HL-60/S4 treated with retinoic acid at 250 ng/mL for 4 days and 3 days (cell line): ENCODE data around the gene PSMD12.
"Not testable (repeated sequence)": the region's sequence is repeated elsewhere in the genome, so short reads cannot be mapped to it uniquely, and the experiment has no call there.

ENCODE experiments used
- in situ Hi-C: fragments of 300-500 bp; cut with MboI; formaldehyde crosslinking; loops from 2 replicates; pipeline ENCODE4 v1.7.0; 2022; ENCODE audit warnings: low sequenced_read_pairs

PSMD12 gene

DNA sequence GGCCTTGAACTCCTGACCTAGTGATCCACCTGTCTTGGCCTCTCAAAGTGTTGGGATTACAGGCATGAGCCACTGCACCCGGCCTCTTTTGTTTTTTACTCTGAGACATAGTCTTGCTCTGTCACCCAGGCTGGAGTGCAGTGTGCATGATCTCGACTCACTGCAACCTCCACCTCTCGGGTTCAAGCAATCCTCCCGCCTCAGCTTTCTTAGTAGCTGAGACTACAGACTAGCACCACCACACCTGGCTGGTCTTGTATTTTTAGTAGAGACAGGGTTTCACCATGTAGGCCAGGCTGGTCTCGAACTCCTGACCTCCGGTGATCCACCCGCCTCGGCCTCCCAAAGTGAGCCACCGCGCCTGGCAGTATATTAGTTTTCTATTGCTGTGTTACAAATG lies 22.2 kb upstream of the PSMD12 start:
- in situ Hi-C loops: not testable (repeated sequence)

DNA sequence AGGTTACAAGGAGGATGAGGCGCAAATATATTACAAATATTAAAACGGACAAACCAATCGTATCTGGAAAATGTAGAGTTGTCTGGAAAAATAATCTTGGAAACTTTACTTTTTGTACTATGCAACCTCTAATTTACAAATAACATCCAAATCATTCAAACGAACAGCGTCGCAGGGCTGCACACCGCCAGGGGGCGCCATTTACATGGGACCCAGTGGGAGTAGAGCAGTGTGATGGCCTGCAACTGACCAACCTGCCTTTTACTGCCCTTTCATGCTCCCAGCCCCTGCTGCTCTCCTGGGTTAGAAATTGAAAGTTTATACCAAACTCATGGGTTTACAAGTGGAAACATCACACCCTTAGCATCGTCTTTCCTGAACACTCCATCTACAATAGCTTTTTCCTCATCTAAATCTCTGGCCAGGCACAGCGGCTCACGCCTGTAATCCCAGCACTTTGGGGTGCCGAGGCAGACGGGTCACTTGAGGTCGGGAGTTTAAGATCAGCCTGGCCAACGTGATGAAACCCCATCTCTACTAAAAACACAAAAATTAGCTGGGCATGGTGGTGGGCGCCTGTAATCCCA lies 20.7 kb upstream of the PSMD12 start:
- in situ Hi-C loops: no loop called here

DNA sequence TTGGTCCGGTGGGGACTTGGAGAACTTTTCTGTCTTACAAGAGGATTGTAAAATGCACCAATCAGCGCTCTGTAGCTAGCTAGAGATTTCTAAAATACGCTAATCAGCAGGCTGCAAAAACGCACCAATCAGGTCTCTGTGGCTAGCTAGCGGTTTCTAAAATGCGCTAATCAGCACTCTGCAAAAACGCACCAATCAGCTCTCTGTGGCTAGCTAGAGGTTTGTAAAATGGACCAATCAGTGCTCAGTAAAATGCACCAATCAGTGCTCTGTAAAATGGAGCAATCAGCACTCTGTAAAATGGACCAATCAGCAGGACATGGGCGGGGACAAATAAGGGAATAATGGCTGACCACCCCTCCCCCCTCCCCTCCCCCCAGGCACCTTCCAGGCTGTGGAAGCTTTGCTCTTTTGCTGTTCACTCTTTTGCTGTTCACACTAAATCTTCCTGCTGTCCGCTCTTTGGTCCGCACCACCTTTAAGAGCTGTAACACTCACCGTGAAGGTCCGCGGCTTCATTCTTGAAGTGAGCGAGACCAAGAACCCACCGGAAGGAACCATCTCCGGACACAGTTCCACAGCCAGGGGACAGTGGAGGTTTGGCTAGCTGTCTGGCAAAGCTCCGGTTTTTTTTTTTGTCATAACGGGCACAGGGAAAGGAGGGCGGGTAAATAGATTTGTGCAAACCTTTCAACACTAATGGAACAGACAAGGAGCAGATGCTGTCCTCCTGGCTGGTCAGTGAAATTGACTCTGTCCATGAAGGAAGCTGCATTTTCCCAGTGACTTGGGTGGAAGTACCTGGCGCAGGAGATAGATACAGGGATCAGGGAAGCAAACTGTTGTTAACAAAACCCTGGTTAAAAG lies 19.0 kb upstream of the PSMD12 start:
- in situ Hi-C loops: no loop called here

DNA sequence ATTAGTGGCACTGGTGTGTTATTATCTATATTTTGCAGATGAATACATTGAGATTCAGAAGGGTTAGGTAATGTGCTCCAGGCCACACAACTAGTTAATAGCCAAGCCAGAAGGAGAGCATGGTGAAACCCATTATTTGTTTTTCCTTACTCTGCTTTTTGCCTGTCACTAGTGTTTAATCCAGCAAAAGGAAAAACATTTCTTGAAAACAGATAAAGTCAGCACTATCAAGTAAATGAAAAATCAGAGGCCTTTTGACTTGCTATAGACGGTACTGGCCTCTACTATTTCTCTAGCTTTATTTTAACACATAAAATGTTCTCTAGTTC lies 15.5 kb upstream of the PSMD12 start:
- in situ Hi-C loops: no loop called here

DNA sequence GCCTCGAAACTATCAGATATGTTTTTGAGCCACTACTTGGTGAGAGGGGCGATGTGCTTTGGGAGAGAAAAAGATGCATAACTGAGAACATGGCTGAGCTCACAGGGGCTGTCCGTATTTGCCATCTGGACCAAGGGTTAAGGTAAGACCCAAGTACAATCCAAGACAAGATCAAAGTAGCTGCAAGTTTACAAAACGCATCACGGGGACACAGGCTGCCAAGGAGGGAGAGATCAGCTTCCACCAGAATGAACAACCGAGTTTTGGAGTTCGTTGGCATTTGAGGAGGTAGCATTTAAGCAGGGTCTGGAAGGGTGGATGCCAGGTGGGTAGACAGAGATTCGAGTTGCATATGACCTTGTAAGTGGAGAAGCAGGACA lies 12.9 kb upstream of the PSMD12 start:
- in situ Hi-C loops: loop anchor here (10.0 kb wide), 1 partner anchor 306 kb away; no protein-coding TSS in a partner anchor

DNA sequence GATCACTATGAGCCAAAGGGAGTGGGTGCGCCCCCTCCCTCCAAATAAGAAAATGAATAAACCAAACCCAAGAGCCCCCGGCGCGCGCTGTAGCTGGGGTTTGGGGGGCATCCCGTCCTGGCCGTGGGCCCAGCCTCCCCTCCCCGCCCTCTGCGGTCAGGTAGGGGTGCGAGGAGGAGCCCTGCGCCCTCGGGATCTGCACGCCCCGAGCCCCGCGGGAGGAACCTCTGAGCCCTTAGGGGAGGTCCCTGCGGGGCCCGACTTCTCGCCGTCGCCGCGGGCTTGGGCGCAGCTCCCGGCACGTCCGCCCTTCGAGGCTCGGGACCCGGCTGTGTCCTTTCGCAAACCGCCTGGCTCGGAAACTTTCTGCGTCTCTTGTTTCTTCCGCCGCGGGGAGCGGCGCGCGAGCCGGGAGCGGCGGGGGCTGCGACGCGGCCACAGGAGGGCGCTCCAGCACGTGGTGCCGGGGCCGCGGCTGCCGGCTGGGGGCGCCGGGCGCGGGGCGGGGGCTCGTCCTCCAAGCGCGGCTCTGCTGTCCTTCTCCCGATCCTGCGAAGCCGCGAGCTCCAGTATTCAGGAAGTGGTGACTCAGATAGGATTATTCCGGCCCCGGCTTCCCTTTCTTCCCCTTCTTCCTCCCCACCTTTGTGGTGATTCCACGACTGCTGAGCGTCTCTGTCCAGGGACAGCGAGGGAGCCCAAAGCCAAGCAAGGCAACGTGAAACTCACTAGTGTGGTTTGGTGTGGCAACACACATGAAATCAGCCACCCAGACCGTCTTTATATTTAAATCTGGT lies 12.3 kb upstream of the PSMD12 start:
- in situ Hi-C loops: loop anchor here (10.0 kb wide), 1 partner anchor 306 kb away; no protein-coding TSS in a partner anchor

DNA sequence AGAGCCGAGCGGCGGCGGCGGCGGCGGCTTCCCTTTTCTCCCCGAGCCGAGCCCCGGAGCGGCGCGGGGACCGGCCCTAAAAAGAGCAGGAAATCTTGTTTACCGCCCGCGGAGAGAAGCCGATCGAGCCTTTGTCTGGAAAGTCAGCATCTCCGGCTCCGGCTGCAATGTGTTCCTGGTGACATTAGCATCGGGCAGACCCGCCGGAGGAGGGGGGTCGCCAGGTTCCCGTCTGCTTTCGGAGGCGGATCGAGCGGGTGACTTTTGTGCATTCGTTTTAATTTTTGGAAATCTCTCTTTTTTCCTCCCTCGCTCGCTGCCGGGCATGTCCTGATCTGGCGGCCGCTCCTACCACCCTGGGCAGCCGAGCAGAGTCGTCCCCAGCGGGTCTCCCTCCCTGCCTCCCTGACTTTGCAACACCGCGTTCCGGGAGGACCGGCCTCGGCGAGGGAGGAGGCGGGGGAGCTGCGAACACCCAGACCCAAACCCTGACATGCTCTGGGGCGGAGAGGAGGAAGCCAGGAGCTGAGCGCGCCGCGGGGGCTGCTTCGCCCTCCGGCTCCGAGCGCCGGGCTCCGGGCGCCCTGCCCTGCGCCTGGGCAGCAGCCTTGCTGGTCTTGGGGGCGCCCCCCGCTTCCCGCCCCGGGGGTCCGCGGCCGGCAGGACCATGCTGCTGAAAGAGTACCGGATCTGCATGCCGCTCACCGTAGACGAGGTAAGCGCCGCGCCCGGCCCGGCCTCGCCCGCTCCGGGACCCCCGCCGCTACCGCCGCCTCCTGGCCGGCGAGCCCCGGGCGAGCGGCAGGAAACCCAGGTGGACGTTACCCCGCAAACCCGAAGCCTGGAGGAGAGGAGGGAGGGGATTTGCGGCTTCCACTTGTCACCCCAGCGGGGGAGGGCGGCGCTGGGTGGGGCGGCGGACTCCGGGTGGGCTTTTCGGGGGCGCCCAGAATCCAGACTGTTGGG lies 11.4 kb upstream of the PSMD12 start:
- in situ Hi-C loops: loop anchor here (10.0 kb wide), 1 partner anchor 307 kb away; no protein-coding TSS in a partner anchor

DNA sequence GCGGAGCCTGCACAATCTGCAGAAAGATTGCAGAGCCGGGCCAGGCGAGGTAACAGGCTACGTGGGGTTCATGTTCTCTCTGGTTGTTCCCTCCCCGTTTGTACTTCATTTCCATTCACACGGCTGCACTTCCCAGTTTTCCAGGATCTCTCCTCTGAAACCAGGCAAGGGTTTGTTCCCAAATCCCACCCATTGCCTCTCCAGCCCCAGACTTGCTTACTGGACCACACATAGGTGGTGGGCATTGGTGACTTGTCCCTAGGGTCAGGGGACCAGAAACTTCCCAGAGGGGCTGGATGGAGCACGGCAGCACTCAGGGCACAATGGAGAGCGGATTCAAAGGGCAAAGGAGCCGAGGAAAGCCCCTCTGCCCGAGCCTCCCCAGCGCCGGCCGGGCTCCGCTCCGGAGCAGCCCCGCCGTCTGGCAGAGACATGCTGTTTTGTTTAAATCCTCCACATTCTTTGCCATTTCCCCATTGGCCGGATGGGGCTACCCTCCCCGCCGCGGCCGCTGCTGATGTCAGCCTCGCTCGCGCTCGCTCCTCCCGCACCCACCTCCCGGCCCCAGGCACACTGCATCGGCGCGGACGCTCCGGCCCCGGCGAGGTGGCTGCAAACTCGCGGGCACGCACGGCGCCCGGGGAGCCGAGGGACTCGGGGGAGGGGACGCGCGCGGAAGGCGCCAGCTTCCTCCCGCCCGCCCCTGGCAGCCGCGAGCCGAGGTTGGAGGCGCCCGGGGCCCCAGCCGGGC lies 10.5 kb upstream of the PSMD12 start, which contains the start of gene PITPNC1:
PITPNC1 (plus strand) TSS at position 545 of the 751 bp plus-strand sequence.
- in situ Hi-C loops: loop anchor here (10.0 kb wide), 1 partner anchor 308 kb away; no protein-coding TSS in a partner anchor

DNA sequence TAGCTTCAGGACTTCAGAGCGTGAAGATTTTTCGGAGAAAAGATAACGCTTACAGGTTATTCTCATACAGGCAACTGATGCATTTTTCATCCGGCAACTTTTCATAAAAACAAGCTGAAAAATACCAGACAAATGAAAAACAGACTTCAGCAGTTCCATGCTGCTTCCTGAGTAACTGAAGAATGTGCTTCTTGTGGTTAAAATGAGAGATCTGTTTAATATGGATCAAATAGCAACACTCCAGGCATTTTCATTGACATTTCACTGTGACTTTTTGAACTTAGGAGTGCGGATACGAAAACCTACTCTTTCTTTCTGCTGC lies 10.0 kb upstream of the PSMD12 start:
- in situ Hi-C loops: loop anchor here (10.0 kb wide), 1 partner anchor 308 kb away; no protein-coding TSS in a partner anchor

DNA sequence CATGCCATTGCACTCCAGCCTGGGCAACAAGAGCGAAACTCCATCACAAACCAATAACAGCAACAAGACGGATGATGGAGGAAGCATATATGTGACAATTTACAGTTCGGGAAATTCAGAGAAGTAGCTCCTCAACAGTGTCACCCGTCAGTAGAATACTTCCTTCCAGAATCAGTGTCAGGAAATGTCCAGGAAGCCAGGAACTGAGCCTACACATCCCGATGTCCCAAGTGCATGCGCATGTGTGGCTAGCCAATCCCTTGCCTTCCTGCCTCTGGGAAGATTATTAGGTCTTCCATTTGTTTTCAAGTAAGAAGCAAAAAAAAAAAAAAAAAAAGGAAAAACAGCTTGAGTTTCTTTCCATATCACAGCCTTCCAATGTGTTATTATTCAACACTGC lies 9.3 kb upstream of the PSMD12 start:
- in situ Hi-C loops: loop anchor here (10.0 kb wide), 1 partner anchor 309 kb away; no protein-coding TSS in a partner anchor

DNA sequence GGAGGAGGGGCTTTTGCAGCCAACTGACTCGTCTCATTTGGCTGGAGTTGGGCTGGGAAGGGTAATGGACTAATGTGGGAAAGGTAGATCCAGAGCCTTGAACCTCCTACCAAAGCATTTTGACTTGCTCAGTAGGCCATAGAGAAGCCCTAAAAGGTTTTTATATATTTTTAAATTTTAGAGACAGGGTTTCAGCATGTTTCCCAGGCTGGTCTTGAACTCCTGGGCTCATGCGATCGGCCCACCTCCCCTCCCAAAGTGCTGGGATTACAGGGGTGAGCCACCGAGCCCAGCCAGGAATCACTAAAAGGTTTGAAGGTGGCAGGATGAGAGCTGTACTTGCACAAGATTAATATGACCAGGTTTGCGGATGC lies 8.7 kb upstream of the PSMD12 start:
- in situ Hi-C loops: loop anchor here (10.0 kb wide), 1 partner anchor 310 kb away; no protein-coding TSS in a partner anchor

DNA sequence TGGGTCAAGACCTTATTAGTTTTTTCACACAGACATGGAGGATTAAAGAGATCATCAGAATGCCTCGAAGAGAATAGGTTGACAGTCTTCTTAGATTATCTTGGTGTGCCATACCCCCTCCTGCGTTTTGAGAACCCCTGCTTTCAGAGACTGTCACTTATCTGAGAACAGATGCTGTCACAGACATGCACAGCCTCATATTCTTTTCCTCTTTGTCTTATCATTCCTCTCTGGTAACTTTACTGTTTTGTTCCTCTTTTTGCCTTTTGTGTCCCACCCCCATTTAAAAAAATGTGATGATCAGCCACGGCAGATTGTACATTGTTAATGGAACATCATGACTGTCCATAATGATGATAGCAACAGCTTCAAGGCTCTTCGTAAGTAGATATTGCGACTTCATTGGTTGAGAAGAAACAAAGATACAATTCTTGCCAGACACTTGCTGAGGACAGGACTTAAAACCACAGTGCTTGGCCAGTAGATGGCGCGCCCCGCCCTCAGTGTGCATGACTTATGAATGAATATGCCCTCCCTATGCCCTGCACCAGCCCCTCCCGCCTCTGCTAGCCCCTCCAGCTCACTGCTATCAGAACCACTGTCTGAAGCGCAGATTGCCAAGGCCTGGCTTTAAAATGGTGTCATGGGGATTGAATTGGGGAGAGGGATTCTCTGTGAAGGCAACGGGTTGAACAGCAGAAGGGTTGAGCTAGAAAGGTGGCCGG lies 8.1 kb upstream of the PSMD12 start:
- in situ Hi-C loops: loop anchor here (10.0 kb wide), 1 partner anchor 310 kb away; no protein-coding TSS in a partner anchor

DNA sequence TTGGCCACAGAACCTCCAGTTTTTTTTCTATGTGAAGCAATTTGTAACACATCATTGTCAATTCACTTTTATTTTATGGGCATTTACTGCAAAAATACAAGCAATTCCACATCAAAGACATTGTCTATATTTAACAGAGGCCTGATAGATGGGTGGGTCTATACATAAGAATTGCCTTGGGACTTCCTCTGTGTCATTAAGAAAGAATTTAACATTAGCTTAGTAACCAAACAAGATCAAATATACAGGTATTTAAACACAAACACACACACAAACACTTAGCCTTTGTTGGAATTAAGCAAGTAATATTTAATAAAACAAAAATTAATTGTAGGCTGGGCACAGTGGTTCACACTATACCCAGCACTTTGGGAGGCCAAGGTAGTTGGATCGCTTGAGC lies 6.4 kb upstream of the PSMD12 start:
- in situ Hi-C loops: loop anchor here (10.0 kb wide), 1 partner anchor 312 kb away; no protein-coding TSS in a partner anchor

DNA sequence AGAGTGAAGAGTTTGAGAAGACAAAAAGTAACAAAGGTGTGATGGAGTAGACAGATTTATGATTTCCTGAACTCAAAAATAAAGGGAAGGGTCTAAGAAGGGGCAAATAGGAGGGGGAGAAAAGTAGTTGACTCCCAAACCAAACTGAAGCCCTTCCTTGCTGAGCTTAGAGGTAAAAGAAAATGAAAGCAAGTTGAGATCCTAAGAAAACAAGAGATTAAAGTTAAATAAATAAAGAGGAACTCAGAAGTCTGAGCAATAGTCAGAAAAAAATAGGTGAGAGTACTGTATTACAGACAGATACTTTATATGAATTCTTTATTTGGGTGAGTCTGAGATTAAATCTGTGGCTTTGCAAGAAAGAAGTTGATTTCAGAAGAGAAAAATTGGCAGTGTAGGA lies 3.3 kb upstream of the PSMD12 start:
- in situ Hi-C loops: loop anchor here (10.0 kb wide), 1 partner anchor 315 kb away; no protein-coding TSS in a partner anchor

DNA sequence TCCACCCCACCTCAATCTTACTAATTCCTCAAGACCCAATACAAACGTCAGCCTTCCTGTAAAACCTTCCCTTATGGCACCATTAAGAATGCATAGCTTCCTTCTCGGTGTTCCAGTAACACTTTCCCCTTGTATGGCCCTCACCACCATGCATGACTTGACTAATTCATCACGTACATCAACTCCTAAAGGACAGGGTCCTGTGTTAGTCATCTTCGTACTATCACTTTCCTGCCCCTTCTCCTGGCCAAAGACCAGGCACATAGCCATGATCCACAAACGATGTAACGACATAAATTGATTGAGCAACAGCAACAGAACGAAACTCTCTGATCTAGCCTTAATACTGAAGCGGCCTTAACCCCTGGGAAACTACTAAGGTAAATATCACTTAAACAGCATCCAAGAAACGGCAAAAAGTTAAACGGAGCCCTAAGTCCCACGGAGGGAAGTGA lies 612 bp downstream of the PSMD12 start:
- in situ Hi-C loops: no loop called here

DNA sequence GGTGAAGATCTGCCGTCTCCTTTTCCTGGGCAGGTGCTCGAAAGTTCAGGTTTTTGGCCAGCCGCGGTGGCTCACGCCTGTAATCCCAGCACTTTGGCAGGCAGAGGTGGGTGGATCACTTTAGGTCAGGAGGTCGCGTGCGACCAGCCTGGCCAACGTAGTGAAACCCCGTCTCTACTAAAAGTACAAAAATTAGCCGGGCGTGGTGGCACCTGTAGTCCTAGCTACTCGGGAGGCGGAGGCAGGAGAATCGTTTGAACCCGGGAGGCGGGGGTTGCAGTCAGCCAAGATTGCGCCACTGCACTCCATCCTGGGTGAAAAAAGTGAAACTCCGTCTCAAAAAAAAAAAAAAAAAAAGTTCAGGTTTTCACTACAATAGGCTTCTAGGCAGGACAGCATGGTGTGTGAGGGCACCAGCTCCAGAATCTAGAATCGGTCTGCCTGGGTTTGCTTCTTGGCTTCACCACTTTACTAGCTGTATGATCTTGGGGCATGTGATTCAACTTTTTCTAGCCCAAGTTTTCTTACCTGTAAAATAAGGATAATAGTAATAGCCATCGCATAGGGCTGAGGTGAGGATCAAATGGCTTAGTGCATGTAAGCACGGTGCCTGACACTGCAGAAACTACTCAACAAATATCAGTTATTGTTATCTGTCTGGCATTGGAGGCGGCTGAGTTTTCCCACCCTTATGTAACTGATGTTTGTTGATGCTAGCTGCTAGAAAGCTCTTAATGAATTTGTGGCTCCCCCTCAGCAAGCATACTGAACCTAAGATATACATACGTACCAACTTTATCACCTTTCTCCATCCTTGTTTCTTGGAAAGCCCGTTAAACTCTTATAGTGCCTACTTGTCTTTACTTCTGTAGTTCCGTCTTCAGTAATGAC lies 1.3 kb downstream of the PSMD12 start:
- in situ Hi-C loops: no loop called here

DNA sequence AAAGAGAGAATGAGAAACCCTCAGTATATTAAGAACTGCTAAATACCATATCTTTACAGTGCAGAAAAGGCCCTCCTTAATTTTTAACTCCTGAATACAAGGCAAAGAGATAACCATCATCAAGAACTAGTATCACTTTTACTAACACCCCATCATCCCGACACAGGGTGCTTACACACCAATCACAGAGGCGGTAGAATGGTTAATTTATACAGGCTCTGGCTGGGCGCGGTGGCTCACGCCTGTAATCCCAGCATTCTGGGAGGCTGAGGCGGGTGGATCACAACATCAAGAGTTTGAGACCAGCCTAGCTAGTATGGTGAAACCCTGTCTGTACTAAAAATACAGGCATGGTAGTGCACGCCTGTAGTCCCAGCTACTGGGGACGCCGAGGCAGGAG lies 4.2 kb downstream of the PSMD12 start:
- in situ Hi-C loops: no loop called here

DNA sequence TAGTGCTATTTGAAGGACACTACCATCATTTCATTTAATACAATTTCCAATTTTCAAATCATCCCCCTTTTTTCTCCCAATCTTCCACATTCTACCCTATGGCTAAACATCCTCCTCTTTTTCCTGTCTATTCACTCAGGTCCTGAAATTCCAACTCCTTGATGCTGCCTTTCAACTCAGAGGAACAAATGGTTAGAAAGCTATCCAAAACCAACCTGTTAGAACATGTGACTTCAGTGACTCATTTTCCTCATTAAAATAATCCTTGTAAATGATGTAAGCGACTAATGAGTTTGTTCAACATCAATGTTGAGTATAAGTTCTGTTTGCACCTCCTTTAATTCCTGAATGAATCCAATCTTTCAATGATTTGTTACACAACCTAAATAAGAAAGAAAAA lies 5.5 kb downstream of the PSMD12 start:
- in situ Hi-C loops: no loop called here
